ENCODE results near the gene PLXNA2. TPM values are rescaled to one million over a fixed set of nuclear protein-coding genes. Genes with fewer than 3 reads are reported as not detected.

The PLXNA2 gene
- total and polyA plus RNA-seq, 2 donors (not counting 1 experiment from before 2014, with no cell fraction given), result 0.31 to 1.2 TPM

GRCh38 chr1:208171616-208172422, 72.4 kb downstream of the PLXNA2 start:
- ATAC-seq (ENCODE audit: low read depth) (no peak), DNase-seq (no peak)
- H3K36me3 ChIP-seq (replicated peaks in 1 of 2; ENCODE audit: control extremely low read depth in 1 of 2, control insufficient read depth in 1 of 2, extremely low read depth in 1 of 2, insufficient read depth in 2 of 2, low read length in 1 of 2), result no peaks in the 10 kb centered on the region
- H3K27ac ChIP-seq (ENCODE audit: low read length in 2 of 2), result no peak overlapping the region
- Mint-ChIP-seq H3K4me3 (no peak overlapping the region), H3K27me3 (peaks cover 6% of the 10 kb centered on the region), H3K9me3 (ENCODE audit: insufficient read depth) (no peaks in the 10 kb centered on the region), H3K4me1 (no peaks in the 10 kb centered on the region), H3K27ac (no peak overlapping the region)
- peaks cover 0 to 2% (median 0%) of the 10 kb centered on the region in 4 experiments for H3K27me3 ChIP-seq (replicated peaks in 1 of 4; ENCODE audit: control extremely low read depth in 1 of 4, control insufficient read depth in 3 of 4, insufficient read depth in 4 of 4, low read length in 3 of 4)
- no peak overlapping the region for H3K9ac ChIP-seq (ENCODE audit: low read length)
- H3K79me2 ChIP-seq (ENCODE audit: control insufficient read depth, insufficient read depth, low read length), result no peaks in the 10 kb centered on the region
- POLR2A ChIA-PET, result no interaction called here
- CTCF ChIA-PET, result interaction anchor here (0.6 kb wide), 1 partner anchor 150 kb away, joined by 3 read pairs; no protein-coding TSS in a partner anchor
- intact Hi-C loops (cut with micrococcal nuclease), result no loop called here
- TF ChIP-seq EZH2 (IDR thresholded peaks at IDR 0.05; ENCODE audit: borderline replicate concordance, insufficient read depth, low read depth, low read length, poor library complexity, severe bottlenecking) (no peak), CTCF (IDR thresholded peaks at IDR 0.05) (no peak)
- no peak overlapping the region for H3K4me3 ChIP-seq (ENCODE audit: control extremely low read depth in 1 of 5, extremely low read depth in 1 of 5, insufficient read depth in 1 of 5, low read depth in 2 of 5, low read length in 4 of 5)
- H2AFZ ChIP-seq (ENCODE audit: insufficient read depth, low read depth, low read length, poor library complexity, severe bottlenecking), result no peak overlapping the region
- 72% methylated on average over 6 of the region's 7 CpGs for WGBS (ENCODE audit: insufficient coverage)
- no peak overlapping the region for H3K4me2 ChIP-seq (replicated peaks; ENCODE audit: low read depth, low read length, poor library complexity, severe bottlenecking)
- no peaks in the 10 kb centered on the region for H4K20me1 ChIP-seq (ENCODE audit: control insufficient read depth, insufficient read depth, low read length, poor library complexity, severe bottlenecking)
- H3K9me3 ChIP-seq (ENCODE audit: control extremely low read depth in 1 of 3, control insufficient read depth in 2 of 3, insufficient read depth in 1 of 3, low read length in 2 of 3), result no peaks in the 10 kb centered on the region
- H3K4me1 ChIP-seq (ENCODE audit: control insufficient read depth in 2 of 2, insufficient read depth in 2 of 2, low read length in 2 of 2), result no peaks in the 10 kb centered on the region

- DNase-seq, result no peak
- no peaks in the 10 kb centered on the region for H3K4me1 ChIP-seq (ENCODE audit: control insufficient read depth in 2 of 2, insufficient read depth in 2 of 2, low read length in 2 of 2)
- POLR2A ChIA-PET, result no interaction called here
- intact Hi-C loops (cut with micrococcal nuclease), result no loop called here
- peaks cover 3% of the 10 kb centered on the region for H3K4me1 Mint-ChIP-seq
- CTCF ChIA-PET, result no interaction called here
- 4% methylated on average over 4 of the region's 4 CpGs for WGBS (ENCODE audit: insufficient coverage)
- H3K27ac ChIP-seq (ENCODE audit: low read length in 2 of 2), result no peak overlapping the region
- ATAC-seq (ENCODE audit: low read depth), result no peak
- H3K4me3 Mint-ChIP-seq, result no peak overlapping the region
- H3K9ac ChIP-seq (ENCODE audit: low read length), result no peak overlapping the region
- no peak overlapping the region for H3K27ac Mint-ChIP-seq
- H3K27me3 ChIP-seq (replicated peaks in 1 of 4; ENCODE audit: control extremely low read depth in 1 of 4, control insufficient read depth in 3 of 4, insufficient read depth in 4 of 4, low read length in 3 of 4), result peaks cover 0 to 2% (median 0%) of the 10 kb centered on the region in 4 experiments
- no peaks in the 10 kb centered on the region for H3K9me3 Mint-ChIP-seq (ENCODE audit: insufficient read depth)
- TF ChIP-seq CTCF (IDR thresholded peaks at IDR 0.05), result no peak
- no peak for TF ChIP-seq EZH2 (IDR thresholded peaks at IDR 0.05; ENCODE audit: borderline replicate concordance, insufficient read depth, low read depth, low read length, poor library complexity, severe bottlenecking)
- H3K4me2 ChIP-seq (replicated peaks; ENCODE audit: low read depth, low read length, poor library complexity, severe bottlenecking), result no peak overlapping the region
- no peak overlapping the region for H2AFZ ChIP-seq (ENCODE audit: insufficient read depth, low read depth, low read length, poor library complexity, severe bottlenecking)
- H4K20me1 ChIP-seq (ENCODE audit: control insufficient read depth, insufficient read depth, low read length, poor library complexity, severe bottlenecking), result no peaks in the 10 kb centered on the region
- peaks cover 9% of the 10 kb centered on the region for H3K27me3 Mint-ChIP-seq
- H3K36me3 ChIP-seq (replicated peaks in 1 of 2; ENCODE audit: control extremely low read depth in 1 of 2, control insufficient read depth in 1 of 2, extremely low read depth in 1 of 2, insufficient read depth in 2 of 2, low read length in 1 of 2), result no peaks in the 10 kb centered on the region
- H3K9me3 ChIP-seq (ENCODE audit: control extremely low read depth in 1 of 3, control insufficient read depth in 2 of 3, insufficient read depth in 1 of 3, low read length in 2 of 3), result no peaks in the 10 kb centered on the region
- H3K79me2 ChIP-seq (ENCODE audit: control insufficient read depth, insufficient read depth, low read length), result no peaks in the 10 kb centered on the region
- H3K4me3 ChIP-seq (ENCODE audit: control extremely low read depth in 1 of 5, extremely low read depth in 1 of 5, insufficient read depth in 1 of 5, low read depth in 2 of 5, low read length in 4 of 5), result no peak overlapping the region
These were observed 73.9 kb downstream of the PLXNA2 start for GRCh38 chr1:208170252-208170651.
